ENCODE results near the gene MCAT.

Gene MCAT

DNA sequence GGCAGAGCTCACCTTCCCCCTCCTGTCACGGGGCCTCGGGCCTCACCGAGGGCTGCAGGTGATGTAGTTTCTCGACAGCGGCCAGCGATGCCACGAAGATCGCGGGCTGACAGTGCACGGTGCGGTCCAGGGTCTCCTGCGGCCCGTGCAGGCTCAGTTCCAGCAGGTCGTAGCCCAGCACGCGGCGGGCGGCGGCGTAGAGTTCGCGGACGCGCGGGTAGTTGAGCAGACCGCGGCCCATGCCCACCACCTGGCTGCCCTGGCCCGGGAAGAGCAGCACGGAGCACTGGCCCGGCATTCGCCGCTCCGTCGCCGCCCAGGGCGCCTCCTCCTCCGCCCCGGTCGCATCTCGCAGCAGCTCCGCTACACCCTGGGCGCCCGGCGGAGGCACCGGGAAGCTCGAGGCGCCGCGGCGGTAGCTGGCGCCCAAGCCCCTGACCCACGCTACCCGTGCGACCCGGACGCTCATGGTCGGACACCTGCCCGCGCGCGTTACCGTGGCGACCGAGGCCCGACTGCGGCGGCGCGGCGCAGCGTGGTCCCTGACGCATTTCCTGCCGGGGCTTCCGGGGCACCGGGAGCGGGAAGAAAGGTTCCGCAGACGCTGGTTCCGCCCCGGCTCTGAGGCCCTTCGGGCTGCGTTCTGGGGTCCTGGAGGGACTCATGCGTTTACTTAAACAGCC lies at the start of gene MCAT:
MCAT (minus strand) TSS at position 519 of the 683 bp plus-strand sequence; CDS start at position 469, 50 bp downstream.
- no peak for DNase-seq (ENCODE audit: low read depth)
- H3K4me3 ChIP-seq (ENCODE audit: low read depth, low read length): peak within 1 kb of the TSS; percentile 93

GRCh38 chr22:43191831-43192230 lies 48.6 kb upstream of the MCAT start:
- no peak for DNase-seq (ENCODE audit: low read depth)
- no peak overlapping the region for H3K4me3 ChIP-seq (ENCODE audit: low read depth, low read length)

- no peak overlapping the region for H3K4me3 ChIP-seq (ENCODE audit: low read depth, low read length)
- DNase-seq (ENCODE audit: low read depth): no peak
Observed at GRCh38 chr22:43188829-43189545, 45.8 kb upstream of the MCAT start.

- peak overlapping the region; percentile 57 for H3K4me3 ChIP-seq (ENCODE audit: low read depth, low read length)
- peak; percentile 74 for DNase-seq (ENCODE audit: low read depth)
Observed at GRCh38 chr22:43187171-43188099, 44.2 kb upstream of the MCAT start.

DNA sequence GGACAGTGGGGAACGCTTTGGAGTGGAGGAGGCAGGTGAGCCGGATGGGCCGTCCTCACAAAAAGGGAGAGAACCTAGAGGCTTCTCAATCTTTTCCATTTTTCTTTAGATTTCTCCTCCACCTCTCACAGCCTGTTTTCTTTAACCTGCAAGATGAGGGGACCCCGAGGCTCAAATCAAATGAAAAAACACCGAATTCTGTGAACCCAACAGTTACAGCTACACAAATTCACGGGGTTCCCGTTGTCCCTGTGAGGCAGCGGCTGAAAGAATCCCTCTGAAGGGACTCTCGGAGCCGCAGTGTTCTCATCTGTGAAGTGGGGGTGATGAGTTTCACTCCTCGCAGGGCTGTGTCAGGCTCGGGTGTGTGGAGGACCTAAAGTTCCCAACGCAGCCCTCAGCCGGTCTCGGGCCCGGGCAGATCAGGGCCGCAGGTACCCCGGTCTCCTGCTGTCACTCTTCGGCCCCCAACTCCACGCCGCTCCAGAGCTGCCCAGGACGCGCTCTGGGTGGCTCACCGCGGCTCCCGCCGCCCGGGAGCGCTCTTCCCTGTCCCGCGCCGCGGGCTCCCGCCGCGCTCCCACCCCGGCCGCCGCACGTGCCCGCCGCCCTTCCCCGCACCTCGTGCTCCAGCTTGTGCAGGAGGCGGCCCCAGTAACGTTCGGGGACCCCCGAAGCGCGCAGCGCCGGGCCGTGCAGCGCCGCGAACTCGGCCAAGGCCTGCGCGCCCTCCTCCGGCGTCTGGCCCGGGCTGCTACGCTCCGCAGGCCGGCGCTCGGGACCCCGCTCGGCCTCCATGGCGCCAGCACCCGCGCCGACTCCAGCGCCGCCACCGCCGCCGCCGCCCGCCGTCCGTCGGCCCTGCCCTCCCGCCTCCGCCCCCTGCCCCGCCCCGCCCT lies 43.3 kb upstream of the MCAT start, which contains the start of gene TTLL12:
TTLL12 (minus strand) TSS at position 863 of the 899 bp plus-strand sequence; CDS start at position 798, 65 bp downstream.
- H3K4me3 ChIP-seq (ENCODE audit: low read depth, low read length): peak within 1 kb of the TSS; percentile 73
- no peak for DNase-seq (ENCODE audit: low read depth)

DNA sequence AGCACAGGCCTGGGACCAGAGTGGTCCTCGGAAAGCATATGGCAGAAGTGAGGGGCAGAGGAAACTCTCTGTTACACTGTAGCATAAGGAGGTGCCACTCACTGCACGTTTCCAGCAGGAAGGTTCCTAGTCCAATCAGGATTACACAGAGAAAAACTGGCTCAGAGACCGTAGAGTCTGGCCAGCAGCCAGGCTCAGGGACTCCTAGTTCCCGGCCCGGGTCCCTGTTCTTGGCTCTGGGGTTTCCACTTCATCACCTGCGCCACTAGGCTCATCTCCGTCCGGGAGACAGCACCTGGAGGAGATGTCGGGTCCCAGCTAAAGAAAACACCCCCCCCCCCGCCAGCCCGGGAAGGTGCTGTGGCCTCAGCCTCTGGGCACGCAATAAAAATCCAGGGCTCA lies 42.7 kb upstream of the MCAT start:
- peak overlapping the region; percentile 73 for H3K4me3 ChIP-seq (ENCODE audit: low read depth, low read length)
- no peak for DNase-seq (ENCODE audit: low read depth)

DNA sequence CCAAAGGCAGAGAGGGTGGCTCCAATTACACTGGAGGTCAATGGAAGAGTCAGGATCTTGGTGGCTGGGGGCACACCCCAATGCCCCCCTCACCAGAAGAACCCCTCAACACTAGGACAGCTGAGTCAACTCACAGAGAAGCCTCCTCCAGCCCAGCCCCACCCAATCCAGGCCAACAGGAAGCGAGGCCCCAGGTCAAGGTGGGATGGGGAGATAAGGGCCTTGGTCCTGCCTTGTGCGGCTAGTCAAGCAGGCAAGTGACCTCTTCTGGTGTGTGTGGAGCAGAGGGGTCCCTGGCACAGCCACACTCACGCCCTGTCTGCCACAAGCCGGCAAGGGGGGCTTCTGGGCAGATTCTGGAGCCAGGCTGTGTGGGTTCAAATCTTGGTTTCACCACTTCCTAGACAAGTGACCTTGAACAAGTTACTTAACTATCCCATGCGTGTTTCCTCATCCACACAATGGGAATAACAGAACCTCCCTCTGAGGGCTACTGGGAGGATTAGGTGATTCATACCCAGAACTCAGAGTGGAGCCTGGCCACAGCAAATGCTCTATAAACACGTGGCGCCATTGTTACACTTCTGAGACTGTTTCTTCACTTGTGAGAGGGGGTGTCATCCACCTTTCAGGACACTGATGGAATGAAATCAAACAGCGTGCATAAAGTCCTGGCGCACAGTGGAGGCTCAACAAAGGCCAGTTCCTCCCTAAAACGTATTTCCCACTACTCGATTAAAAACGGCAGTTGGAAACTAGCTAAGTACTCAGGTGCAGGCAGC lies 40.5 kb upstream of the MCAT start:
- no peak overlapping the region for H3K4me3 ChIP-seq (ENCODE audit: low read depth, low read length)
- DNase-seq (ENCODE audit: low read depth): no peak

GRCh38 chr22:43182726-43183125 lies 39.5 kb upstream of the MCAT start:
- DNase-seq (ENCODE audit: low read depth): no peak
- H3K4me3 ChIP-seq (ENCODE audit: low read depth, low read length): no peak overlapping the region

DNA sequence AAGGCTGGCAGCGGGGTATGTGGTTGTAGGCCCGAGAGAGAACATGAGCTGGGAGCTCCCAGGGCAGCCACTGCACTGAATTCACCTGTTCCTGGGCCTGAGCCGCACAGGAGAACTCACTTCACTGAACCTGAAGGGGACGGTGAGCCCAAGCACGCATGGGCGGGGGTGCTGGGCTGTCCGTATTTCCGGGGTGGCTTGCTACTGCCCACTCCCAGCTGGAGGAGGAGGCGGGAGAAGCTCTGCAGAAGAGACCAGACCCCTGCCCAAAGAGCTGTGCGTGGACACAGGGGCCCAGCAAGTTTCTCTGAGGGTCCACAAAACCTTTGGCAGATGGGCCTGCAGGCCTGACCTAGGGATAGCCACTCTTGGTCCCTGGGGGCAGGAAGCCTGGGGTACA lies 38.9 kb upstream of the MCAT start:
- H3K4me3 ChIP-seq (ENCODE audit: low read depth, low read length): no peak overlapping the region
- DNase-seq (ENCODE audit: low read depth): no peak

GRCh38 chr22:43181321-43182076 lies 38.3 kb upstream of the MCAT start:
- H3K4me3 ChIP-seq (ENCODE audit: low read depth, low read length): no peak overlapping the region
- no peak for DNase-seq (ENCODE audit: low read depth)

- DNase-seq (ENCODE audit: low read depth): no peak
- H3K4me3 ChIP-seq (ENCODE audit: low read depth, low read length): no peak overlapping the region
Observed at GRCh38 chr22:43180670-43181069, 37.5 kb upstream of the MCAT start.

DNA sequence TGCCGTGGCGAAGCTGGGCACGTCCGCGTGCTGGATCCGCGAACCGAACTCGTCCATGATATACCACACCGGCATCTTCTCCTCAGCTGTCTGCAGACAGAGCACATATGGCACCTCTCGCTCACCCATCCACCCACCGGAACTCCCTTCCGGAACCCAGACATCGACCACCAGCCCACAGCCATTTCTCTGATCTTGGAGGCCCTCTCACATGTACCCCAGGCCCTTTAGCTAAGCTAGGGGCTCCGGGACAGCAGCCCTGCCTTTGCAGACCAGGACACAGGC lies 36.7 kb upstream of the MCAT start:
- no peak for DNase-seq (ENCODE audit: low read depth)
- no peak overlapping the region for H3K4me3 ChIP-seq (ENCODE audit: low read depth, low read length)

GRCh38 chr22:43179146-43179910 lies 36.1 kb upstream of the MCAT start:
- DNase-seq (ENCODE audit: low read depth): no peak
- H3K4me3 ChIP-seq (ENCODE audit: low read depth, low read length): no peak overlapping the region

DNA sequence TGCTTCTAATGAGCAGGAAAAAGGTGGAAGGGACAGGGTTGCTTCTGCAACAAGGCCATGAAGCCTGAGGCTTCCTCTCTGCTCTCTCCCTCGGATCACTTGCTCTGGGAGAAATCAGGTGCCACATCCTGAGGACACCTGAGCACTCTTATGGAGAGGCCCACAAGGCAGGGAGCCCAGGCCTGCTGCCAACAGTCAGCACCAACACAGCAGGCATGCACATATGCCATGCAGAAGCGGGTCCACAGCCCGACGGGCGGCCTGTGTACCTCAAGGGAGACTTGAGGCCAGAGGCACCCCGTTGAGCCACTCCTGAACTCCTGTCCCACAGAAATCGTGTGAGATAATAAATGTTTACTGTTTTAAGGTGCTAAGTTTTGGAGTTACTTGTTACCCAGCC lies 34.3 kb upstream of the MCAT start:
- DNase-seq (ENCODE audit: low read depth): no peak
- no peak overlapping the region for H3K4me3 ChIP-seq (ENCODE audit: low read depth, low read length)

- H3K4me3 ChIP-seq (ENCODE audit: low read depth, low read length): no peak overlapping the region
- no peak for DNase-seq (ENCODE audit: low read depth)
Observed at GRCh38 chr22:43176090-43176489, 32.9 kb upstream of the MCAT start.

DNA sequence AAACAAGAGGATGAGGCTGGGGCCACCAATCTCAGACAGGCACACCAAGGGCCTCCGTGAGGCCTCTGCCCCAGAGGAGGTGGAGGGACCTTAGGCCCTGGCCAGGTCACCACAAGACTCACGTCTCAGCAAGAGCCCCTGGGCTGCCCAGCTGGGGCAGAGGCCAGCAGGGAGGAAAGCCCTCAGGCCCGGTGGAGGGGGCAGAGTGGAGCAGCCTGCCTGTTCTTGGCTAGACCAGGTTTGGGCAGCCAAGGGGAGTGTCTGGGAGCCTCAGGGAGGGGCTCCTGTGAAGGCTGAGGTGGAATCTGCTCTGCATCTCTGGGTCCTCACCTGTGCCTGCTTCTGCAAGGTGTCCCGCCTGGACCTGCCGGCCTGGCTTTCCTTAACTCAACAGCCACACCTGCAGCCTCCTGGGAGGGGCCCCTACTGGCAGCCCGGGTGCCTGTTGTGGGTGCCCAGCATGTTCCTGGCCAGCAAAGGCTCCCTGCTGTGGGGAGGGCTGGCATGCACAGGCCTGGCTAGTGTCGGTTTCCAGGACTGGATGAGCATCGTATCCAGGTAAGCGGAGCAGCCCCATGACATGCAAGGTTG lies 31.8 kb upstream of the MCAT start:
- no peak for DNase-seq (ENCODE audit: low read depth)
- no peak overlapping the region for H3K4me3 ChIP-seq (ENCODE audit: low read depth, low read length)

Measured in skeletal muscle cell (primary cell).